Left forelimb (tissue), 1 donor: ENCODE measurements around the gene MALL.
"Not testable (repeated sequence)": the region's sequence is repeated elsewhere in the genome, so short reads cannot be mapped to it uniquely, and the experiment has no call there.

Source experiments
- DNase-seq: peaks from one replicate; pipeline ENCODE4 v3.0.0-alpha.2; 2018; ENCODE audit warnings: low spot score

Gene MALL

DNA sequence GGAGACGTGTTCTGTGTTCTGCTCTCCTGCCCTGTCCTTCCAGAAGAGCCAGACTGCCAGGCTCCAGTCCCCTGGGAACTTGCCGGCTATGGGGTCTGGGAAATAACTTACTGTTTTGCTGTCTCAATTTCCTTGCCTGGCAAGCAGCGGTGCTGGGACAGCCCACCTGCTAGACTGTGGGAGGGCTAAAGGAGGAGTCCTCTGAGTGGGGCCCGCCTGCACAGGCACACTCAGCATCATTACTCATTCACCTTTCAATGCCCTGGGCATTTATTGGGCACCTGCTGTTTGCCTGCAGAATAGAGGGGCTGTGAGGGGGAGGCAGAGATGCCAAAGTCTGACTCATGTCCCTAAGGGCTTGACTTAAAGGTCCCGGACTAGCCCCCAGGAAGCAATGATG is 65.4 kb downstream of the MALL start:
- DNase-seq: not testable (repeated sequence)

DNA sequence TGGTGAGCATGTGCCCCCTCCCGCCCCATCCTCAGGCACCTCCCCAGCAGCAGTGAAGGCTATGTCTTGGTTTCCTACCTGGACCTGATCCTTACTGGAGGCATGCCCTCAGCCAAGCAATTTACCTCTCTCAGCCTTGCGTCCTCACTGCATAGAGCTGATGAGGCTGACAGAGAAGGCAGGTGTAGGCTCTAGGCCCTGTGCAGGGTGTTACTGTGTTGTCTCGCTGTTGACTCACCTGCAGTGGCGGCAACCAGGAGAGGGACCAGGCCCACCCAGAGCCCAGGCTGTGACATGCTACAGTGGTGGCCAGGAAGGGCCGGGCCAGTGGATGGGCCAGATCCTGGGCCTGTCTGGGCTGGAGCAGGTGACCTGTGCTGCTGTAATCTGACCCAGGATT is 65.9 kb downstream of the MALL start:
- not testable (repeated sequence) for DNase-seq

- DNase-seq: peak; percentile 31
Measured at GRCh38 chr2:110048255-110049197, 67.1 kb downstream of the MALL start.

- not testable (repeated sequence) for DNase-seq
Measured at GRCh38 chr2:110047225-110047624, 68.4 kb downstream of the MALL start.

DNA sequence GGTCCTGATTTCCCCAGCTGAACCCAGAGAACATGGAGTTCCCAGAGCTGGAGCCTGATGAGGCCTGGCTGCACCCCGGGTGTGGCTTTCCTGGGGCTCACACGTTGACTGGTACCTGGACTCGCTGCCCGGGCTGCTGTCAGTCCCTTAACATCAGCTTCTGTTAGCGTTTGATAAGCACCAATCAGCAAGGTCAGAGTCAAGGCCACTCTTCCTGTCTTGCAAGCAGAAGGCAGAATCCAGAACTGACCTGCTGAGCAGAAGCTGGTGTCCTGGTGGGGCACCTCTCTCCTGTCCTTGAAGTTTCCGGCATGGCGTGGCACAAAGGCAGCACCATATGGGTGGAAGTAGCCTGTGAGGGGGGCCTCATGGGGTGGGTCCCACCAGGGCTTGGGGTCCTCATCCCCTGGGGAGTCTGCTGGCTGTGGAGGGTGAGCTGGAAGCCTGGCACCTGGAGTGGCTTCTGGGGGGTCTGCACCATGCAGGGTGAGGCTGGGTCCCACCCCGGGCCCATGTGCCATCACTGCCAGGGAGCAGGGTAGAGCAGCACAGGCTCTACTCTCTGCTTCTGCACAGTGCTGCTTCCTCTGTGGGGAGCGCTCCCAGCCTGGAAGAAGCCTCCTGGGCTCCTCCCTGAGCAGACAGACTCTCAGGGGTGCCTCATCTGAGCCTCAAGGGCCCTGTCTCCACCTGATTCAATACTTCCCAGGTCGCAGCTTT is 73.5 kb downstream of the MALL start:
- not testable (repeated sequence) for DNase-seq

DNA sequence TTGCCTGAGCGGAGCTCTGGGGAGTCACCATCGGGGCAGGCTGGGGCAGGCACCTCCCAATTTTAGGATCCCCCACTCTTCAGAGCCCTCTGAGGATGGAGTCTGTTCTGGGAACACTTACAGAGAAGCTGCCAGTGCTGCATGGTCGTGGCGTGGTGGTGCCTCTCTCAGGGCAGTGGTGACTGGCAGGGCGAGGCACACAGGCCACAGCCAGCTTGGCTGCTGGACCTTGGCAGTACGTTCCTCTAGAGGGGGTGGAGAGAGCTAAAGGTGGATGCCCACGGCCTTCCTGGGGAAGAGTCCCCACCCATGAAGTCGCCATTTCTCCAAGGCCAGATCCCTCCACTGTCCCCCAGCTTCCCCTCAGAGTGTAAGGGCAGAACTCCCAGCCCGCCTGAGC is 78.3 kb downstream of the MALL start:
- DNase-seq: peak; percentile 8

DNA sequence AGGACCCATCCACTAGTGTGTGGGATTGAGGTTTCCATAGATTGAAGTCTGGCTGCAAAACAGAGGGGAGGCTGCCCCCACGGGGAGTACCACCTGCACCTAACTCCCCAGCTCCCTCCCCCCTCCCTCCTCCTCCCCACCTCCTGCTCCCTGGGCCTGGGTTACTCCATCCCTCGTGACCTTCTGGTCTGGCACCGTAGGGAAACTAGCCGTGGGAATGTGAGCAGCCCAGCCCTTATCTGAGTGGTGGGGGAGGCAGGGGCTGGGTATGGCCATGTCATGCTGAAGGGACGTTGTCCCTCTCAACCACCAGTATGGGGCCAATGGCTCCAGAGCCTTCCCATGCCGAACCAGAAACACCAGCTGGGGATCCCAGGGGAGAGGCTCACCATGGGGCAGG is 80.2 kb downstream of the MALL start:
- not testable (repeated sequence) for DNase-seq

- peak; percentile 54 for DNase-seq
Measured at GRCh38 chr2:110034935-110035334, 80.7 kb downstream of the MALL start.
